Measurements from ENCODE around the gene CDH13.

The CDH13 gene

GRCh38 chr16:82735673-82736091, 108.9 kb downstream of the CDH13 start:
- in situ Hi-C loops (cut with MboI; ENCODE audit: low sequenced_read_pairs): no loop called here

DNA sequence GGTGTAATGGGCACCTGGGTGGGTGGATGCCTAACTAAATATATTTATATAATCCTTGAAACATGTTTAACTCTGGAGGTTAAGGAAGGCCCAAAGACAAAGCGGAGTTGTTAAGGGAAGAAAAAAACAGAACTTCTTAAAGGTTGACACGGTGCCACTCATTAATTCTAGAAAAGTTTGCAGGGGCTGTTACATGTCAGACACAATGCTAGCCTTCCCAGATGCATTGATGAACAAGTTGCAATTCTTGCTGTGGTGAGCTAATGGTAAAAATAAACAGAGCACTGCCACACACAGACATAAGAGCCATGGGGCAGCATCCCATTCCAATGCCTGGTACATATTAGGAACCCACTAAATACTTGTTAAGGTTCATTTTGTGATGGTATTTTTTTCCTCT, 109.5 kb downstream of the CDH13 start:
- in situ Hi-C loops (cut with MboI; ENCODE audit: low sequenced_read_pairs): no loop called here

- in situ Hi-C loops (cut with MboI; ENCODE audit: low sequenced_read_pairs): no loop called here
These were observed 111.9 kb downstream of the CDH13 start for GRCh38 chr16:82738699-82739098.

DNA sequence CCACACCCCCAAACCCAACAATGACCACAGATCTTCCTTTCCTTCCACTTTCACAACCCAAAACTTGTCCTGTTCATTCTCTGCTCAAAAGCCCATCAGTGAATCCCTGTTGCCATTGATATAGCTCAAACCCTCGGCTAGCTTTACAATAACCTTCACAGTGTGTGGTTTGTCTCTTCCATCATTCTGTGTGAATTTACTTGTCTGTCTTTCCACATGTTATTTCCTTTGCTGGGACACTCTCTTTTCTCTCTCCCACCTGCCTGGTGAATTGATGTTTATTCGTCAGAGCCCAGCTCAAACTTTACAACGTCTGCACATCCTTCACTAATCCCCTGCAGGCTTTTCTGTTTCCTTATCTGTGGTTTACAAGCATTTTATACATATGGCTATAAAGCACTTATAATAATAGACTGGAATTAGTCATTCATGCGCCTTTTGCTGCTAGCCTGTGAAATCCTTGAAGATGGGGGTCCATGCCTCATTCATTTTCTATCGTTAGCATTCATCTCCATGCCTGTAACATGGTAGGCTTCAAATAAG, 114.4 kb downstream of the CDH13 start:
- in situ Hi-C loops (cut with MboI; ENCODE audit: low sequenced_read_pairs): no loop called here

- in situ Hi-C loops (cut with MboI; ENCODE audit: low sequenced_read_pairs): no loop called here
These were observed 118.2 kb downstream of the CDH13 start for GRCh38 chr16:82744958-82745357.

- in situ Hi-C loops (cut with MboI; ENCODE audit: low sequenced_read_pairs): no loop called here
These were observed 121.3 kb downstream of the CDH13 start for GRCh38 chr16:82748026-82748425.

- in situ Hi-C loops (cut with MboI; ENCODE audit: low sequenced_read_pairs): no loop called here
These were observed 123.3 kb downstream of the CDH13 start for GRCh38 chr16:82750068-82750467.

GRCh38 chr16:82751020-82751419, 124.3 kb downstream of the CDH13 start:
- in situ Hi-C loops (cut with MboI; ENCODE audit: low sequenced_read_pairs): no loop called here

DNA sequence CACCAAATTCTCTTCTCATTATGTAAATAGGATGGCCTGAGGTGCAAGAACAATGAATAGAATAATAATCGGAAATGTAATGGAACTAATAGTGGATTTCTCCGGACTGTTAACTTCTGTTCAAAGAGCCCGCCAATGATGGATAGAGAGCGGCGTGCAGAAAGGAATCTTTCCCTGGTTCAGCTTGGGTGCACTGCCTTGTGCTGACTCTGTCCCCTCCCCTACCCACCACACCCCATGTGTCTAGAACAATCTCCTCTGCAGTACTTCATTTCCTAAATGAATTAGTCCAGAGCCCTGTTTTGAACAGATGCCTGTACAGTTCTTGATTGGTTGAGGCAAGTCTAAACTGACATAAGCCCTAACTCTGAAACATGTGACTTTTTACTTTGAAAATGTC, 125.4 kb downstream of the CDH13 start:
- in situ Hi-C loops (cut with MboI; ENCODE audit: low sequenced_read_pairs): no loop called here

- in situ Hi-C loops (cut with MboI; ENCODE audit: low sequenced_read_pairs): no loop called here
These were observed 127.1 kb downstream of the CDH13 start for GRCh38 chr16:82753821-82754220.

DNA sequence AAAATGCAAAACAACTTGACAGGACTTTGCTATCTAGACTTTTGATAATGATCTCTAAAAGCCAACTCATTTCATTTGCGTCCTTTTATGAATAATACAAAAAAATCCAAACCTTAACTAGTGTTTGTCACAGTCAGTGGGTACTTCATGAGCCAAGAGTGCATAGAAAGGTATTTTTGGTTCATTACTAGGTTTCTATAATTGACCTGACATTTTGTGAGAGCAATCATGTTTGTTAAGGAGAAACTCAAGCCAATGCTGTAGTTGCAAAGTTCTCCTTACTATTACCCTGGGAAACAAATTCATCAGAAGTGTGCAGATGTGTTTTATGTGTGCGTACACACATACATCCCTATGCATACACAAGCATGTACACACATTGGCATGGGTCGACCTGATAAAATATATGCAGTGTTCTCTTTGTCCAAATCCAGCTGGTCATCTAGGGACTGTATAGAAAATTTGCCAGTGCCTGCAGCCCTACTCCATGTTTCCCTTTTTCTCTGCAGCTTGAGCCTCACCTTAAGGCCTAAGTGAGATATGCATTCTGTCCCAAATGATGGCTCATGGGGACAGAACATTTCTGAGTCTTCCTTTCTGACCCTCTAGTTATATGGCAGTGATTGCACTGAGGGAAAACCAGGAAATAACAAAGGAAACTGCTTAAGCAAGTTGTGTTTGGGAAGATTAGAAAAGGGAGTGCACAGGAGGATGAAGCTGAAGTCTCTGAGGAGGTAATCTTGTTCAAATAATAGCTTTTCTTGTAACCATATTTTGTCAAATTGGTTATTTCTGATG, 128.1 kb downstream of the CDH13 start:
- in situ Hi-C loops (cut with MboI; ENCODE audit: low sequenced_read_pairs): no loop called here

DNA sequence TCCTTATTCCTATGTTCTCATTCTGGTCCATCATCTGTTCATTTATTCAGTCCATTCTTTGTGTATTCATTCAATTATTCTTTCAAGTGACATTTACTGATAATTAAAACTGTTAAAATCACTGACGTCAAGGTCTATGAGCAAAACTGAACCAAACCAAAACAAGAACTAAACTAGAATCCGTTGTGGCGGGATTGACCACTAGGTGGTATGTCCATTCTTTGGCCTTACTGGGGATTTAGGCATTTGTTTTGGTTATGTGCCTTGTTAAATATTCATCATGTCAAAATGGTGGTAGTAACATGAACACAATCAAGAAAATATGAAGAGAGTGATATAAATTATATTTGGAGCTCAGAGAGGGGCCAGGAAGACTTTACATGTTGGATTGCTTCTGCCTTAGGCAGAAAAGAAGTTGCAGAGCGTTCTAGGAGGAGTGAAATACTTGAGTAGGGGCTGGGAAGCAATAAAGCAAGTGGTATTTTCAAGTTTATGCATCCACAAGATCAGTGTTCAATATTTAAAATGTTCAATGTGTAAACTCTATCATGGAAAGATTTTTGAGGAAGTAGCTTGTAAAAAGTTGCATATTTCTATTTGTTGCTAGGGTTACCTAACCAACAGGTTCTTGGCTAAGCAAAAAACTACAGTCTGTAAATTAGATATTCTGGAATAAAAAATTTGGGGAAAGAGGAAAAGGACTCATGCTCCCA, 129.0 kb downstream of the CDH13 start:
- in situ Hi-C loops (cut with MboI; ENCODE audit: low sequenced_read_pairs): no loop called here

GRCh38 chr16:82756283-82756599, 129.5 kb downstream of the CDH13 start:
- in situ Hi-C loops (cut with MboI; ENCODE audit: low sequenced_read_pairs): no loop called here

GRCh38 chr16:82758406-82758805, 131.6 kb downstream of the CDH13 start:
- in situ Hi-C loops (cut with MboI; ENCODE audit: low sequenced_read_pairs): no loop called here

GRCh38 chr16:82758904-82759303, 132.1 kb downstream of the CDH13 start:
- in situ Hi-C loops (cut with MboI; ENCODE audit: low sequenced_read_pairs): no loop called here

DNA sequence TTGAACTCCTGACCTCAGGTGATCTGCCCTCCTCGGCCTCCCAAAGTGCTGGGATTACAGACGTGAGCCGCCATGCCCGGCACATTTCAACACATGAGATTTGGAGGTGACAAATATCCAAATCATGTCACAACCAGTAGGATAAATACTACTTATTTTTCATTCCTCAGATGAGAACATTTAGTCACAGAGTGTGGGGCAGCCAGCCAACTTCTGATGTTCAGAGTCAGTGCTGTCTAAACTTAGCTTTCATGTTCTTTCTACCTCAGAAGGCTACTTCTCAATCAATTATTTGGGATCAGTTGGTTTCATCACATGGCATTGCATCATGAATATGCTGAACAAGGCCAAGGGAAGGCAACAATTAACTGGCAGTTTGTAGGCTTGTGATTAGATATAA, 134.5 kb downstream of the CDH13 start:
- in situ Hi-C loops (cut with MboI; ENCODE audit: low sequenced_read_pairs): no loop called here

- in situ Hi-C loops (cut with MboI; ENCODE audit: low sequenced_read_pairs): no loop called here
These were observed 135.1 kb downstream of the CDH13 start for GRCh38 chr16:82761858-82762257.

DNA sequence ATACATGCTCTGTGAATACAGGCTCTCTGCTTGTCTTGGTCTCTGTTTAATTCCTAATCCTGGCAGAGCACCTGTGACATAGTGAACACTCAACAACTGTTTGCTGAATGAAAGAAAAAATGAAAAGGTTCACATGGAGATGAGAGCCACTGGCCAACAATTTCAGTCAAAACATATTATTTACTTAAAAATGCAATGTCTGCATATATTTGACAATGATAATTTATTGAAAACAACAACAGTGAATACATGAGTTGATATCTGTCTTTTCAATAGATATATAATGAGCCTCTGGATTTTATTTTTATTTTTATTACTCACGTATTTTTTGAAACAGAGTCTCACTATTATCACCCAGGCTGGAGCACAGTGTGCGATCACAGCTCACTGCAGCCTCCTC, 136.6 kb downstream of the CDH13 start:
- in situ Hi-C loops (cut with MboI; ENCODE audit: low sequenced_read_pairs): no loop called here

- in situ Hi-C loops (cut with MboI; ENCODE audit: low sequenced_read_pairs): no loop called here
These were observed 140.4 kb downstream of the CDH13 start for GRCh38 chr16:82767198-82767597.

DNA sequence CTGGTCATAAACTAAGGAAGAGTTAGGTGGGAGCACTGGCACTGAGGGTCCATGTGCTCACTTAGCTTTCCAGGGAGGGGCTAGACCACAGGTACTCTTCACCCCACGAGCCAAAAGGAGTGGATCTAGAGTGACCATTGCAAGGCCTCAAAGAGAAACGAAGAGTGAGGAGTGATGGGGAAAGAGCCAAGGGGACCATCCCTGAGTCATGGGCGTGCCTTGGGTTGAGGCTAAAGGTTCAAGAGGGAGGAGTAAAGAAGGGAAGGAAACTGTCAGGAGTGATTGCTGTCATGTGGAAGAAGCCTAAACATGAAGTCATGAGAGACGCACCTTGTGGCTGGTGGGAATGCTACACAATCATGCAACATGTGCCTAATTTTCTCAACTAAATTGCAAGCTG, 141.0 kb downstream of the CDH13 start:
- in situ Hi-C loops (cut with MboI; ENCODE audit: low sequenced_read_pairs): no loop called here

GRCh38 chr16:82769845-82770244, 143.1 kb downstream of the CDH13 start:
- in situ Hi-C loops (cut with MboI; ENCODE audit: low sequenced_read_pairs): no loop called here

DNA sequence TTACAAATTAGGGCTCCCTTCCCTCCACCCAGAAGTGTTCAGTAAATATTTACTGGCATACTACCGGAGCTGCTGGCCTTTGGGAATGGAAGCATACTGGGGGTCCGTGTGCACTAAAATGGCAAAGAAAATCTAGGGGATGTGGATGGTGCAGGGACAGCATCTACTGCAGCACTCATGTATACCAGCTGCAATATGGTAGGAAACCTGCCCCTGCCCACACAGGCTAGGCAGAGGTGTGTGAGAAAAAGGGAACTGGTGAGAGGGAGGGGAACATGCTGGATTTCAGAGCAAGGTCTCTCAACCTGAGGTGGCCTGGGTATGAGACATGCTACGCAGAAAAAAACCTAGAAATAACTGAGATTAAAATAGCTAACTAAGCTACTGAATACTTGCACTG, 145.4 kb downstream of the CDH13 start:
- in situ Hi-C loops (cut with MboI; ENCODE audit: low sequenced_read_pairs): no loop called here
